Gastroesophageal sphincter (tissue), 4 donors: Measurements from ENCODE around the gene TENT4A. TPM values are rescaled to one million over a fixed set of nuclear protein-coding genes. Genes with fewer than 3 reads are reported as not detected.

Experiments used
- ATAC-seq: fragments of 150-250 bp; one replicate; pipeline ENCODE4 v1.9.1; 2016; ENCODE audit warnings: mild to moderate bottlenecking, moderate library complexity
- H3K27ac ChIP-seq, 4 donors: fragments of 200-600 bp; sonication (generic) in 3 of 4; 1 replicate in 3 of 4; 2 replicates in 1 of 4; pipeline ENCODE4 v1.5.1; 2016 to 2019
- H3K27me3 ChIP-seq: fragments of 200-600 bp; sonication (generic); one replicate; pipeline ENCODE4 v1.5.1; 2019
- H3K36me3 ChIP-seq, 2 donors: fragments of 200-600 bp; sonication (generic); one replicate each; pipeline ENCODE4 v1.5.1; 2019; ENCODE audit warnings: control low read depth in 1 of 2
- H3K4me1 ChIP-seq, 3 donors: fragments of 200-600 bp; sonication (generic); 1 replicate in 2 of 3; 2 replicates in 1 of 3; pipeline ENCODE4 v1.5.1; 2016 to 2019; ENCODE audit warnings: control low read depth in 2 of 3
- H3K4me3 ChIP-seq, 2 donors: fragments of 200-600 bp; sonication (generic); one replicate each; pipeline ENCODE4 v1.5.1; 2019; ENCODE audit warnings: mild to moderate bottlenecking in 1 of 2, moderate library complexity in 1 of 2
- H3K9me3 ChIP-seq, 3 donors: fragments of 200-600 bp; sonication (generic); one replicate each; pipeline ENCODE4 v1.5.1; 2017 to 2019; ENCODE audit warnings: control low read depth in 2 of 3
- EP300 ChIP-seq: sonication (generic); formaldehyde crosslinking; IDR thresholded peaks from one replicate; pipeline ENCODE4 v1.6.1; 2017; ENCODE audit warnings: antibody characterized with exemption, mild to moderate bottlenecking
- POLR2A ChIP-seq, 2 donors: fragments of 450-650 bp; IDR thresholded peaks; one replicate each; pipeline ENCODE4 v1.6.1; 2017; ENCODE audit warnings: antibody characterized with exemption in 2 of 2, mild to moderate bottlenecking in 2 of 2, moderate library complexity in 1 of 2
- POLR2AphosphoS5 ChIP-seq: sonication (generic); formaldehyde crosslinking; IDR thresholded peaks from one replicate; pipeline ENCODE4 v1.6.1; 2017; ENCODE audit warnings: antibody characterized with exemption
- WGBS, 2 donors: methylation state at CpG; one replicate each; pipeline ENCODE4 v1.1.5; 2018; ENCODE audit warnings: low coverage in 1 of 2; 5-methylcytosine and 5-hydroxymethylcytosine counted together
- total RNA-seq, 4 donors: library from RNA; depleted of rRNA; stranded (reverse); fragments of >200 nt; gene quantifications; one replicate each; pipeline ENCODE4 v1.1.0, GENCODE V29; 2016
- TF ChIP-seq, protein P1 (sequence below), 4 experiments: fragments of 200-600 bp in 2 of 4; fragments of 450-650 bp in 2 of 4; sonication (generic) in 1 of 4; IDR thresholded peaks; one replicate each; pipeline ENCODE4 v1.5.1; 2017 to 2019; ENCODE audit warnings: antibody characterized with exemption in 4 of 4, mild to moderate bottlenecking in 2 of 4, moderate library complexity in 2 of 4

Gene TENT4A
- total RNA-seq, 4 donors from 2014 or later: 15.8 to 21.3 (median 17.3) TPM

DNA sequence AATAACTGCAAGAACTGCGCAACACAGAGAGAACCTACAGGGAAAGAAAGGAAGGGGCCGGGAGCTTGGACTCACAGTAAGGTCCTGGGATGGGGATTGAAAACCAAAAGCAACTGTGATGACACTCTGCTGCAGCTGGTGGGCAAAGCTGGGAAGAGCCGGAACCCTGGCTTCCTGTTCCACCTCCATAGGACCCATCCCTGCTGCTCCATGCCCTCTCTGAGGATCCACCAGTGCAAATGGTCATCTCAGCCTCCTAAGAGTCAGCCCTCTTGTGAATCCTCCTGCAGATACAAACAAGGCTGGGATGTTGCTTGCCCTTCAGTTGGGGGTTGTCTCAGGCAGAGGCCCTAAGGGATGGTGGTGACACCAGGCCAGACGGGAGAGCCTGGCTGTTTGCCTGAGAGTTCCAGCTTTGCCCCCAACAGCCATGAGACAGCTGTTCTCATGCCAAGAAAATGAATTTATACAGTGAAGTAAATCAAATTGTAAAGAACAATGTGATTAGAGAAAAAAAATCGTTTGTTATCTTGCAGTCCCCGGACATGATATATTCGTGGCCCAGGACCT lies 90.8 kb downstream of the TENT4A start:
- no peaks in the 10 kb centered on the region for H3K4me1 ChIP-seq
- ATAC-seq: no peak
- no peaks in the 10 kb centered on the region for H3K36me3 ChIP-seq
- 55 to 74% methylated on average over 4 to 7 of the region's 7 CpGs for WGBS, 2 donors
- no peak overlapping the region for H3K4me3 ChIP-seq
- no peak overlapping the region for H3K27ac ChIP-seq
- H3K27me3 ChIP-seq: no peaks in the 10 kb centered on the region
- TF ChIP-seq EP300 (no peak), POLR2AphosphoS5 (no peak), POLR2A (IDR thresholded peaks at IDR 0.05) (no peak)
- TF ChIP-seq, protein P1, sequence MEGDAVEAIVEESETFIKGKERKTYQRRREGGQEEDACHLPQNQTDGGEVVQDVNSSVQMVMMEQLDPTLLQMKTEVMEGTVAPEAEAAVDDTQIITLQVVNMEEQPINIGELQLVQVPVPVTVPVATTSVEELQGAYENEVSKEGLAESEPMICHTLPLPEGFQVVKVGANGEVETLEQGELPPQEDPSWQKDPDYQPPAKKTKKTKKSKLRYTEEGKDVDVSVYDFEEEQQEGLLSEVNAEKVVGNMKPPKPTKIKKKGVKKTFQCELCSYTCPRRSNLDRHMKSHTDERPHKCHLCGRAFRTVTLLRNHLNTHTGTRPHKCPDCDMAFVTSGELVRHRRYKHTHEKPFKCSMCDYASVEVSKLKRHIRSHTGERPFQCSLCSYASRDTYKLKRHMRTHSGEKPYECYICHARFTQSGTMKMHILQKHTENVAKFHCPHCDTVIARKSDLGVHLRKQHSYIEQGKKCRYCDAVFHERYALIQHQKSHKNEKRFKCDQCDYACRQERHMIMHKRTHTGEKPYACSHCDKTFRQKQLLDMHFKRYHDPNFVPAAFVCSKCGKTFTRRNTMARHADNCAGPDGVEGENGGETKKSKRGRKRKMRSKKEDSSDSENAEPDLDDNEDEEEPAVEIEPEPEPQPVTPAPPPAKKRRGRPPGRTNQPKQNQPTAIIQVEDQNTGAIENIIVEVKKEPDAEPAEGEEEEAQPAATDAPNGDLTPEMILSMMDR (IDR thresholded peaks at IDR 0.05): no peak
- H3K9me3 ChIP-seq: peaks cover 0 to 5% (median 0%) of the 10 kb centered on the region in 3 donors

DNA sequence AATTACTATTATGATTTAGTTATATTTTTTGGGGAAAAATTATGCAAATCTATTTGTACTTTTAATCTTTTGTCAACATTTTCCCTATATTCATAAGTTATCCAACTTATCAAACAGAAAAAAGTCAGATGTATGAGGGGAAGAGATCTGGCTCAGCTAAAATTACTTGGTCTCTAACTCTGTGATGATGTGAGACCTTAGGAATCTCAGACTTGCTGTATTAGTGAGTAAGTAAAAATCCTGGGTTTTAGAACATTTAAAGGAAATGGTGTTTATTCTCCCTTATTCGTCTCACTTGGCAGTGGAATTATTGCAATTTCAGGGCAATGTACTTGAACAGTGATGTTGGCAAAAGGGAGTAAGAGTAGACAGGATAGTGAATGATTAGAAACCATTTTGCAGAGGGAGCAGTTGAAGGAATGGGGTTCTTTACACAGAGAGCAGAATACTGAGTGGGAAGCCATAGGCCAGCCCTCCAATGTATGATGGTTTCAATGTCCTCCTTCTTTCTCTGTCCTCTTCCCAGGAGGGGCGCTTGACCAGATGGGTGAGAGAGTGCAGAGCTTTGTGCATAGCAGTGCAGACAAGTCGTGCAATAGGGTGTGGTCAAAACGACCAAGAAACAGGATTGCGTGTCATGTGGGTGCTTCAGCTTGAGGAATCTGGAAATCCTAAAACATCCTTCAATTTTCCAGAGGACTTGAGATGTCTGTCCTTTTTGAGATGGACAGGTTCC lies 91.7 kb downstream of the TENT4A start:
- Histone ChIP-seq H3K27ac (no peak overlapping the region), H3K27me3 (no peaks in the 10 kb centered on the region), H3K9me3 (peaks cover 0 to 5% (median 0%) of the 10 kb centered on the region in 3 donors), H3K4me3 (no peak overlapping the region), H3K36me3 (no peaks in the 10 kb centered on the region), H3K4me1 (no peaks in the 10 kb centered on the region)
- TF ChIP-seq POLR2AphosphoS5: no peak
- no peak for TF ChIP-seq EP300
- no peak for ATAC-seq
- WGBS, 2 donors: 46 to 71% methylated on average over 1 to 5 of the region's 5 CpGs

DNA sequence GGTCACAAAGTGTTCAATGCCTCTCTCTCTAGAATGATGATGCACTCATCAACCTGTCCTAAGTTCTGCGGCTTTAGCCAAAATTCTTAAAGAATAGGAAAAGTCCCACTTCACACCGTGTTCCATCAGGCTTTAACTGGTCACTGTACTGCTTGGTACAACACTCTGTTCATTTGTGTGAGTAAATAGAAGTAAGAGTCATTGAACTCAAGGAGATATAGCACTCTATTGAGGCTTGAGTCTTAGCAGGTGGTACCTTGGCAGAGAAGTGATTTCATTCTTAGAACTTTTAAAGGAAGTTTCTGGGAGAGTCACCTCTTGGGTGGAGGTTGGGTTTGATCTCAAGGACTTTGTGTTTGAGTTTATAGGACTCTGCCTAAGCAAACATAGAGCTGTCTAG lies 92.6 kb downstream of the TENT4A start:
- Histone ChIP-seq H3K4me3 (no peak overlapping the region), H3K36me3 (no peaks in the 10 kb centered on the region), H3K9me3 (peaks cover 0 to 5% (median 0%) of the 10 kb centered on the region in 3 donors), H3K27ac (no peak overlapping the region), H3K4me1 (no peaks in the 10 kb centered on the region), H3K27me3 (no peaks in the 10 kb centered on the region)
- TF ChIP-seq POLR2A (IDR thresholded peaks at IDR 0.05) (no peak), EP300 (no peak), POLR2AphosphoS5 (no peak)
- TF ChIP-seq, protein P1 (IDR thresholded peaks at IDR 0.05): no peak
- ATAC-seq: no peak
- 100% methylated on average over 2 of the region's 2 CpGs for WGBS, 2 donors

Other genes starting within 250 kb of the TENT4A start
- gene NSUN2, start 80.4 kb upstream of the TENT4A start, total RNA-seq: 10 to 100 TPM; 34.0 to 50.3 (median 43.6) TPM
- 1 to 10 TPM; 2.2 to 5.6 (median 3.4) TPM for gene SRD5A1, start 80.0 kb upstream of the TENT4A start, total RNA-seq